ENCODE results near the gene ZNF862. TPM values are rescaled to one million over a fixed set of nuclear protein-coding genes. Genes with fewer than 3 reads are reported as not detected.

Gene ZNF862
- 1 to 10 TPM; 5.3 to 7.8 (median 6.7) TPM for total RNA-seq
- polyA plus RNA-seq: 1 to 10 TPM; 1.4 to 3.6 (median 1.9) TPM
- long read RNA-seq, donor 1, partial matches to known transcripts: 0 of 2 reads
- long read RNA-seq, donor 1, other reads (novel, unspliced or antisense): 2 of 2 reads
- long read RNA-seq, donor 2, partial matches to known transcripts: 2 of 12 reads
- long read RNA-seq, donor 2, other reads (novel, unspliced or antisense): 9 of 12 reads

- Histone ChIP-seq H3K9me3 (no peaks in the 10 kb centered on the region), H3K4me1 (peaks cover 20% of the 10 kb centered on the region), H3K4me3 (peak within 1 kb of the TSS; percentile 83), H3K27ac (peak within 1 kb of the TSS; percentile 82), H3K36me3 (ENCODE audit: insufficient read depth in 1 of 2, low read depth in 1 of 2) (no peaks in the 10 kb centered on the region), H3K27me3 (ENCODE audit: insufficient read depth in 3 of 3, low read length in 2 of 3) (peaks cover 0 to 1% (median 0%) of the 10 kb centered on the region in 3 donors)
- TF ChIP-seq CTCF (IDR thresholded peaks at IDR 0.05): no peak
- WGBS, 3 donors: 1% methylated on average over 59 to 86 of the region's 86 CpGs
- DNase-seq (peak; percentile 98 to 99), ATAC-seq (peak; percentile 99)
- intact Hi-C loops (cut with DNase I): loop anchor here in 1 of 2 donors (5.0 kb wide), 1 partner anchor 66 kb away; the partner anchor contains the start of gene ZNF467
These were observed at the start of gene ZNF862 for GRCh38 chr7:149838224-149838991. TSS of gene ZNF862 (plus strand) at chr7:149838375. CDS start at chr7:149838612, 237 bp downstream.

GRCh38 chr7:149789101-149789500 is 49.1 kb upstream of the ZNF862 start:
- Histone ChIP-seq H3K36me3 (ENCODE audit: insufficient read depth in 1 of 2, low read depth in 1 of 2) (no peaks in the 10 kb centered on the region), H3K27ac (no peak overlapping the region), H3K27me3 (ENCODE audit: insufficient read depth in 3 of 3, low read length in 2 of 3) (peaks cover 0 to 46% (median 10%) of the 10 kb centered on the region in 3 donors), H3K9me3 (no peaks in the 10 kb centered on the region), H3K4me1 (no peaks in the 10 kb centered on the region), H3K4me3 (no peak overlapping the region)
- TF ChIP-seq CTCF (IDR thresholded peaks at IDR 0.05): no peak
- DNase-seq (no peak), ATAC-seq (no peak)
- WGBS, 3 donors: 81 to 89% (median 82%) methylated on average over 18 to 19 of the region's 19 CpGs
- intact Hi-C loops (cut with DNase I): no loop called here

GRCh38 chr7:149790146-149790548 is 48.0 kb upstream of the ZNF862 start:
- 4 to 10% (median 5%) methylated on average over 22 to 56 of the region's 56 CpGs for WGBS, 3 donors

GRCh38 chr7:149790754-149791360 is 47.3 kb upstream of the ZNF862 start:
- intact Hi-C loops (cut with DNase I): no loop called here
- H3K36me3 ChIP-seq (ENCODE audit: insufficient read depth in 1 of 2, low read depth in 1 of 2): no peaks in the 10 kb centered on the region
- H3K27me3 ChIP-seq (ENCODE audit: insufficient read depth in 3 of 3, low read length in 2 of 3): peaks cover 0 to 46% (median 10%) of the 10 kb centered on the region in 3 donors
- WGBS, 3 donors: 82 to 91% (median 86%) methylated on average over 14 of the region's 14 CpGs
- H3K9me3 ChIP-seq: no peaks in the 10 kb centered on the region
- DNase-seq (no peak), ATAC-seq (no peak)
- no peak for TF ChIP-seq CTCF (IDR thresholded peaks at IDR 0.05)
- H3K4me3 ChIP-seq: no peak overlapping the region
- no peaks in the 10 kb centered on the region for H3K4me1 ChIP-seq
- H3K27ac ChIP-seq: no peak overlapping the region

More at GRCh38 chr7:149790146-149790548, 48.0 kb upstream of the ZNF862 start:
- ATAC-seq (peak in 3 of 4 donors; percentile 35 to 63 (median 38)), DNase-seq (peak in 1 of 2 donors; percentile 71)
- H3K36me3 ChIP-seq (ENCODE audit: insufficient read depth in 1 of 2, low read depth in 1 of 2): no peaks in the 10 kb centered on the region
- no peak overlapping the region for H3K27ac ChIP-seq
- H3K27me3 ChIP-seq (ENCODE audit: insufficient read depth in 3 of 3, low read length in 2 of 3): peaks cover 0 to 46% (median 10%) of the 10 kb centered on the region in 3 donors
- H3K9me3 ChIP-seq: no peaks in the 10 kb centered on the region
- no peak overlapping the region for H3K4me3 ChIP-seq
- peak; percentile 39 for TF ChIP-seq CTCF (IDR thresholded peaks at IDR 0.05)
- intact Hi-C loops (cut with DNase I): no loop called here
- H3K4me1 ChIP-seq: no peaks in the 10 kb centered on the region

All from psoas muscle (tissue), 8 donors.